HG03457 (cell line): ENCODE measurements around the gene TBKBP1.
"Not testable (repeated sequence)": the region's sequence is repeated elsewhere in the genome, so short reads cannot be mapped to it uniquely, and the experiment has no call there.

Experiments
- ATAC-seq: cut with Tn5 transposase; IDR thresholded peaks from one replicate; pipeline ENCODE4 v1.9.1; 2021; ENCODE audit warnings: moderate number of reproducible peaks; ENCODE audit not compliant: unreplicated experiment

The TBKBP1 gene

GRCh38 chr17:47678196-47678595 lies 15.8 kb upstream of the TBKBP1 start:
- ATAC-seq = no peak

GRCh38 chr17:47682138-47682537 lies 11.8 kb upstream of the TBKBP1 start:
- ATAC-seq = no peak

GRCh38 chr17:47682727-47683126 lies 11.2 kb upstream of the TBKBP1 start:
- not testable (repeated sequence) for ATAC-seq

- ATAC-seq = no peak
These were observed 9.9 kb upstream of the TBKBP1 start for GRCh38 chr17:47684025-47684424.

DNA sequence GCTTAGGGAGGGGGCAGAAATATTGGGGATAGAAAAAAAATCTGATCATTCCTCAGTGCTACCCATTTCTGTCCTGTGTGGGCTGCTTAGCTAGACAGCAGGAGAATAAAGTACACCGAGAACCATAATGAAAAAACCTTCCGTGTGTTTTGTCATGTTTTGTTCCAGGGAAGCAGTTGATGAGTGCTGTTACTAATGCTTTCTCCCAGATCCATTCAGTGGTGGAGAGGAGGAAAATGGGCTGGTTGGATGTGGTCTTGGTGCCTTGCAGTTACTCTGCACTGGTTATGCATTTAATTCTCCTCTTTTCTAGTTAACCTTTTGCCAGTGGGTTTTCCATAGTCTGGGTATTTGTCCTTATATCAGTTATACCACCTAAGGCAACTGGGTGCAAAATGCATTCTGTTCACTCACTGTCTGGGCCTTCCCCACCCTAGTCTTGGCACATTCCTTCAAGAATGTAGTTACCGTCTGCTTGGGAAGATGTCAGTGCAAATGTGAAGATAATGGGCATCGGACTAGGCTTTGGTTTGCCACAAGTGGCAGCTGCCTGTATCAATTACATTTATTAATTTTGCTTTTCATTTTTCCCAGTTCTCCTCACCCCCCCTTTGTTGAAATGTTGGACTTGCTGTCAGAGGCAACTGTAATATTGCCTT lies 9.3 kb upstream of the TBKBP1 start:
- no peak for ATAC-seq

- ATAC-seq = no peak
These were observed 8.2 kb upstream of the TBKBP1 start for GRCh38 chr17:47685556-47686275.

DNA sequence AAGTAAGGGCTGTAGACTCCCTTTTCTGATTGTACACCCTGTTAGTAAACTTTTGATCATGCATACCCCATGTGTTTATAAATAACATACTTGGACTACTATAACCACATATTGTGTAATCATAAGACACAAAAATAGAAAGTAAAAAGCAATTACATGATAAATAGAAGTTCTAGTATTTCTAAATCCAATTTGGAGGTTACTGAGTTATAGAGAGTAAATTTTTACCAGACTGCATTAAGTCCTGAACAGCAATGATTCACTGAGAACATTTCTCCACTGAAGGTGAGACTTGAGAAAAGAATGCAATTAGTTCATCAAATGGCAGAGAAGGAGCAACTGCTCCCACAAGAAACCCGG lies 7.7 kb upstream of the TBKBP1 start:
- ATAC-seq = no peak

- no peak for ATAC-seq
These were observed 7.2 kb upstream of the TBKBP1 start for GRCh38 chr17:47686664-47687327.

DNA sequence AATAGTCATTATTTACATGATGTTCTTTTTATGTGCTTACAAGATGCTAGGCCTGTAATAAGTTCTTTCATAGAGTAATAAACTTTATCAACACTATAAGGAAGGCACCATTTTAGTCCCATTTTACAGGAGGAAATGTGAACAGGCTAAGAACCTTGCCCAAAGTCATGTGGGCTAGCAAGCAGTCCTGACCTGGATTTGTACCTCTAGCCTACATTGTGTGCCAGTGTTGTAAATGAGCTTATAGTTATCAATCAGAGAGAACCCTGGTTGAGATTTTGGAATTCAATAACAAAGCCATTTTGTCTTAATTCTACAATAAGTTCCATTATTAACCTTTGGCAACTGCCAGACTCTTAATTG lies 6.7 kb upstream of the TBKBP1 start:
- ATAC-seq = no peak

- ATAC-seq = no peak
These were observed 6.2 kb upstream of the TBKBP1 start for GRCh38 chr17:47687748-47688147.

- ATAC-seq = no peak
These were observed 3.8 kb upstream of the TBKBP1 start for GRCh38 chr17:47690121-47690520.

DNA sequence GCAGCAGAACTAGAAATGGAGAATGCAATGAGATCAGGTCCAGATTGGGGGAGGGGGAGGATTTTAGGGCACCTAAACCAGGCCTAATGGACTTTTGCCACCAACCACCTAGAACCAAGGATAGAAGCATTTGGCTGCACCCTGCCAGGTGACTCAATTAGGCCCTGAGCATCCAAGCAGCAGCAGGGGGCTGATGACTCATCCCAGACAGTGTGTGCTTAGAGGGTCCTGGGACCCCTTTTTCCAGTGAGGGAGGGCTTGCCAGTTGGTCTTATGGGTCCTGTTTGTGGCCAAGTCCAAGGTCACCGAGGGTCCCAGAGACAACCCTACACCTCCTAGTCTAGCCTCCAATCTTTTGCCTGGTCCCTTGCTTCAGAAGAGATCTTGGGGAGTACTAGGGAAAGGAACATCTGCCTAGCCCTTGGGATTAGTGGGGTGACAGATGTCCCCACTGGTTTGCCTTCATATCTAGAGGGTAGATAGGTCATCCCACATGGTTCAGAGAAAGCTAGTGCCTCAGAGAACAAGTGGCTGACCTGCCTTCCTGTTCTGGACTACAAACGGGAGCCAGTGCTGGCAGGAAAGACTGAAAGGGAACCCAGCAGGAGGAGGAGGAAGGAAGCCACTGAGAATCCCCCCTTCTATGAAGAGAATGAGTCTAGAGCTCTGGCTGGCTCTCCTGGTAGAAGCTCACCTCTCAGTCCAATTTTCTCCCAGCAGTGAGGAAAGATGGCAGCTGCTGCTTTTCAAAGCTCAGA lies 1.6 kb upstream of the TBKBP1 start:
- ATAC-seq = no peak

DNA sequence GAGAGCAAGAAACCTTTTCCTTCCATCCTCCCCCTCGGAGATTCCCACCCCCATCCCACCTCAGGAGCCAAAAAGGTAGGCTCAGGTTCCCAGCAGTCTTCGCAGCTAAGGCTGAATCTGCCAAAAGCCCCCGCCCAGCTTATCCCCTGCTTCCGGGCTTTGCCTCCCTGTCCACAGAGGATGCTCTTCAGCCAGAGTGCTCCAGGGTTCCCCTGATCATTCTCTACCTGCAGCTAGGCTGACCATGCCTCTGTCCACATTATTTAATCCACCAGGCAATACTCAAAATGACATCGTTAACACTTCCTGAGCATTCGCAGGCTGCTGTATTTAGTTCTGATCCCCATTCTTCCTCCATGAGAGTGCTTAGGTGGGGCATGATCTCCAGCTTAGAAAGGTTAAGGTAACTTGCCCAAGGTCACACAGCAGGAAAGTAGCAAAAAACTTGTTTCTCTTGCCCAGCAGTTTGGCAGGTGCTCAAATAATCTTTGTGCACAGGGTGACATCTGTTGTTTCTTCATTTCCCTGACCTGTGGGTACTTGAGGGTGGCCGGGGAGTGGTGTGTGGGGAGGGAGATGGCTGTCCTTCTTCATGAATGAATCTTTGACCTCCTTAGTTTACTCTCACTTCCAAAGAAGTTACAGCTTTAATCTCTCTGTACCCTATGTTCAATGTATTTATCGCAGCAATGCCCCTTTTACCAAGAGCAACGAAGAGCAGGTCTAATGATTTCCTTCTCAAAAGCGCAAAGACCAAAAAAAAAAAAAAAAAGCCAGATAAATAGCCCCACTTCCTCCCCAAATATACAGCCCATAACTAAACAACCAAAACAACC lies 848 bp upstream of the TBKBP1 start:
- ATAC-seq = no peak

GRCh38 chr17:47694581-47695428 lies 844 bp downstream of the TBKBP1 start:
- no peak for ATAC-seq

- ATAC-seq = no peak
These were observed 1.7 kb downstream of the TBKBP1 start for GRCh38 chr17:47695429-47696376.

DNA sequence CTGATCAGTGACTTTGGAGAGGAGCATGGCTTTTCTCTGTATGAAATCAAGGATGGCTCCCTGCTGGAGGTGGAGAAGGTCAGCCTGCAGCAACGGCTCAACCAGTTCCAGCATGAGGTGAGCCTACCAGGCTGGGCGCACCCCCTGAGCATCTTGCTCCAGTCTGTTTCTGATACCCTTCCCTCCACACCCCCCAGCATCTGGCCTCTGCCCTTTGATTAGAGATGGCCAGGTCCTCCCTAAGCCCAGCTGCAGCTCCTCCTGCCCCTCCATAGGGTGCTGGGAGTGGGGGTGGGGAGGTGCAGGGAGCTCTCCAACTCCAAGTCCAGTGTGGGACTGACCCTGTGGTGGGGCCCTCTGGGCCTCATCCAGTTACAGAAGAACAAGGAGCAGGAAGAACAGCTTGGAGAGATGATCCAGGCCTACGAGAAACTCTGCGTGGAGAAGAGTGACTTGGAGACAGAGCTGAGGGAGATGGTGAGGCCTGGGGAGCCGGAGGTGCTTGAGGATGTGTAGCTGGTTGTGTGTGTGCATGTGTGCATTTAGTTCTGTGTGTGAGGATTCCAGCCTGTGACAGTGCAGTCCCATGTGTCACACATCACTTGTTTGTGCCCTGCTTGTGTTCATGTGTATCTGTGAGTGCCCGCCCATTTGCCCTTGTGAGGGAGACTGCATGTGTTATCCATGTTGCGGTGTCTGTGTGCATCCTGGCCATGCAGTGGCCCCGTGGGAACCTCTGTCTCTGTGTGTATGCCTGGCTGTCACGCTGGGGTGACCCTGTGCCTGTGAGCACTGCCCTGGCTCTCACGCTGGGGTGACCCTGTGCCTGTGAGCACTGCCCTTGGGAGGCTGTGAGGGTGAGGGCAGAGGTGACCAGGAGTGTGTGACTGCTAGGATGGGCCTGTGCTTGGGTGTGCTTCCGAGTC lies 3.0 kb downstream of the TBKBP1 start:
- ATAC-seq = no peak

DNA sequence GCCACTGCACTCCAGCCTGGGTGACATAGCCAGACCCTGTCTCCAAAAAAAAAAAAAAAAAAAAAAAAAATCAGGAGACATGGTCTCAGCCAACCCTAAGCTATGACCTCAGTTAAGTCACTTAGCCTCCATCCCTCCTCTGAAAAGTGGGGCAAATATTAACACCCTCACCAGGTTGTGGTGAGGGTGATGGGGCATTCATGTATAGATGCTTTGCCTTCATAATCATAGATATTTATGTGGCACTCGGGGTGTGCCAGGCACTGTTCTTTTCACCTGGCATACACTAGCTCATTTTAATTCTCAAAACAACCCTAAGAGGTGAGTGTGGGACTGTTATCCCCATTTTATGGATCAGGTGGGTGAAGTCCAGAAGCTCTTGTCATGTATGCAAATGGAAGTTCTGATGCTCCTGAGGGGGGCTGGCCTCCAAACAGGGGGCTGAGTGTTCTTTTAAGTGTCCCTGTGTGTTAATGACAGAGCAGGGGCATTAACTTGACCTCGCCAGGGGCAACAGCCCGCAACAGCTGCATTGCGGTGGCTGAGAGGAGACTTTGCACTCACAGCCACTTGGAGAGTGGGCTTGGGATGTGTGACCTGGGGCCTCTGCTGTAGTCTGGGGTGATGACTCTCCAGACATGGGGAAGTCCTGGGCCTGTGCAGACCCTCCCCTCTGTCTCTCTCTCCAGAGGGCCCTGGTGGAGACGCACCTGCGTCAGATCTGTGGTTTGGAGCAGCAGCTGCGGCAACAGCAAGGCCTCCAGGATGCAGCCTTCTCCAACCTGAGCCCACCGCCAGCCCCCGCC lies 4.1 kb downstream of the TBKBP1 start:
- ATAC-seq = no peak
